Spleen (tissue), 11 donors: ENCODE measurements around the gene ERG. TPM values are rescaled to one million over a fixed set of nuclear protein-coding genes. Genes with fewer than 3 reads are reported as not detected.

Source experiments
- DNase-seq: peaks from one replicate; pipeline ENCODE4 v3.0.0-alpha.2; 2020
- H3K27ac ChIP-seq, 8 donors: fragments of 200-600 bp; sonication (generic) in 7 of 8; 1 replicate in 4 of 8; 2 replicates in 4 of 8; pipeline versions ENCODE4 v1.5.0 to v1.8.0; 2016 to 2021; ENCODE audit warnings: inconsistent platforms in 4 of 8, mild to moderate bottlenecking in 4 of 8, moderate library complexity in 1 of 8
- H3K27me3 ChIP-seq, 7 donors: fragments of 200-600 bp; sonication (generic) in 6 of 7; replicated peaks in 1 of 7; 1 replicate in 4 of 7; 2 replicates in 3 of 7; pipeline versions ENCODE4 v1.5.0 to v1.8.0; 2016 to 2021; ENCODE audit warnings: inconsistent platforms in 3 of 7, mild to moderate bottlenecking in 1 of 7
- H3K36me3 ChIP-seq, 6 donors: fragments of 200-600 bp; sonication (generic) in 5 of 6; 1 replicate in 4 of 6; 2 replicates in 2 of 6; pipeline versions ENCODE4 v1.5.0 to v1.8.0; 2016 to 2021; ENCODE audit warnings: inconsistent platforms in 2 of 6
- H3K4me1 ChIP-seq, 6 donors: fragments of 200-600 bp; sonication (generic) in 5 of 6; 1 replicate in 3 of 6; 2 replicates in 3 of 6; pipeline versions ENCODE4 v1.5.0 to v1.8.0; 2016 to 2021; ENCODE audit warnings: inconsistent platforms in 3 of 6
- H3K4me3 ChIP-seq, 8 donors: fragments of 200-600 bp; sonication (generic) in 7 of 8; 1 replicate in 4 of 8; 2 replicates in 4 of 8; pipeline versions ENCODE4 v1.5.0 to v1.8.0; 2016 to 2021; ENCODE audit warnings: inconsistent platforms in 4 of 8, mild to moderate bottlenecking in 4 of 8, moderate library complexity in 2 of 8
- H3K9me3 ChIP-seq, 8 donors: fragments of 200-600 bp; sonication (generic) in 7 of 8; 1 replicate in 4 of 8; 2 replicates in 4 of 8; pipeline versions ENCODE4 v1.5.0 to v1.8.0; 2016 to 2021; ENCODE audit warnings: inconsistent platforms in 4 of 8
- POLR2A ChIP-seq, 3 donors: fragments of 450-650 bp; IDR thresholded peaks; one replicate each; pipeline ENCODE4 v1.5.1; 2017; ENCODE audit warnings: antibody characterized with exemption in 3 of 3, mild to moderate bottlenecking in 1 of 3
- POLR2AphosphoS5 ChIP-seq, 3 donors: sonication (generic); formaldehyde crosslinking; IDR thresholded peaks; one replicate each; pipeline ENCODE4 v1.5.1; 2017; ENCODE audit warnings: antibody characterized with exemption in 3 of 3
- WGBS, 5 donors: extraction: QIAGEN DNeasy Blood & Tissue Kit in 3 of 5; methylation state at CpG; one replicate each; pipeline versions ENCODE4 v1.1.5 to v1.1.7; 2013 to 2018; 5-methylcytosine and 5-hydroxymethylcytosine counted together
- intact Hi-C: fragments of 100-400 bp; cut with DNase I; formaldehyde crosslinking; loops from one replicate; pipeline ENCODE4 v1.15.0; 2023; ENCODE audit warnings: low total_unique reads
- polyA plus RNA-seq, 3 donors: library from polyadenylated mRNA; stranded (reverse); fragments of 200-250 nt; gene quantifications; one replicate each; pipeline ENCODE4 v1.2.1, GENCODE V29; 2013
- total RNA-seq, 7 donors: library from RNA; depleted of rRNA in 3 of 7; stranded (reverse); fragments of >200 nt in 3 of 7; fragmentation: NEBNext Ultra II Directional in 4 of 7; extraction: Animal tissue kit (Norgen Biotek cat#: 25700) in 4 of 7; gene quantifications; one replicate each; pipeline versions ENCODE4 v1.1.0 to v1.2.1, GENCODE V29; 2016 to 2021
- TF ChIP-seq, protein P1 (sequence below), 11 experiments: fragments of 200-600 bp in 7 of 11; fragments of 450-650 bp in 4 of 11; sonication (generic) in 4 of 11; IDR thresholded peaks in 8 of 11; conservative IDR thresholded peaks in 3 of 11; 1 replicate in 7 of 11; 2 replicates in 4 of 11; pipeline versions ENCODE4 v1.4.0 to v1.8.0; 2016 to 2021; ENCODE audit warnings: antibody characterized with exemption in 11 of 11, inconsistent platforms in 4 of 11, mild to moderate bottlenecking in 1 of 11
- donor health status: healthy with polysubstance abuse.
- donor health status: DM: no; HTN: no; CAD: no; lungs with moderate emphysema.
- donor health status: DM: no; HTN: no; CAD: no.
- donor health status: Bipolar disorder and iron deficiency.
- donor health status: healthy.
- donor health status: DM: no; HTN: no; CAD: no.
- donor health status: DM: yes; HTN: yes; CAD: no.

The ERG gene
- total and polyA plus RNA-seq, 10 donors, result 7.3 to 93.8 (median 57.5) TPM

DNA sequence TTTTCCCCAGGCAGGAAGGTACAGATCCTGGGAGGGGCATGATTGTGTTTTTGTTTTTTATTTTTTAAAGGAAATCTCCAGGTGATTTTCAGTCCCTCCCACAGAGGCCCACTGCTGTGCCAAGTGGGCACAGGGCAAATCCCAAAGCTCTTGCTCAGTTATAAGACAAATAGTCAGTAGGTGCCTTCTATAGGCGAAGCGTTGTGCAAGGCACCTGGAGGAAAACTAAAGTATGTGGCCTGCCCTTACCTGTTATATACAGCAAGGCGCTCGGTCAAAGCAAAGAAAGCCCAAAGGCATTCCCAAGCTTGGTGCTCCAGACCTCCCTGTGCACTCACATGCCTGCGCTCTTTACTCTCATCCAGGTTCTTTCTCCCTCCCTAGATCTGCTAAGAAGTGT, 160.5 kb downstream of the ERG start:
- WGBS, 5 donors, result 87 to 100% (median 97%) methylated on average over 5 of the region's 5 CpGs
- TF ChIP-seq POLR2A (IDR thresholded peaks at IDR 0.05) (no peak), POLR2AphosphoS5 (IDR thresholded peaks at IDR 0.05) (no peak)
- TF ChIP-seq, protein P1, sequence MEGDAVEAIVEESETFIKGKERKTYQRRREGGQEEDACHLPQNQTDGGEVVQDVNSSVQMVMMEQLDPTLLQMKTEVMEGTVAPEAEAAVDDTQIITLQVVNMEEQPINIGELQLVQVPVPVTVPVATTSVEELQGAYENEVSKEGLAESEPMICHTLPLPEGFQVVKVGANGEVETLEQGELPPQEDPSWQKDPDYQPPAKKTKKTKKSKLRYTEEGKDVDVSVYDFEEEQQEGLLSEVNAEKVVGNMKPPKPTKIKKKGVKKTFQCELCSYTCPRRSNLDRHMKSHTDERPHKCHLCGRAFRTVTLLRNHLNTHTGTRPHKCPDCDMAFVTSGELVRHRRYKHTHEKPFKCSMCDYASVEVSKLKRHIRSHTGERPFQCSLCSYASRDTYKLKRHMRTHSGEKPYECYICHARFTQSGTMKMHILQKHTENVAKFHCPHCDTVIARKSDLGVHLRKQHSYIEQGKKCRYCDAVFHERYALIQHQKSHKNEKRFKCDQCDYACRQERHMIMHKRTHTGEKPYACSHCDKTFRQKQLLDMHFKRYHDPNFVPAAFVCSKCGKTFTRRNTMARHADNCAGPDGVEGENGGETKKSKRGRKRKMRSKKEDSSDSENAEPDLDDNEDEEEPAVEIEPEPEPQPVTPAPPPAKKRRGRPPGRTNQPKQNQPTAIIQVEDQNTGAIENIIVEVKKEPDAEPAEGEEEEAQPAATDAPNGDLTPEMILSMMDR (IDR thresholded peaks at IDR 0.05 in 8 of 11, conservative IDR thresholded peaks at IDR 0.05 in 3 of 11), result no peak
- DNase-seq, result no peak
- Histone ChIP-seq H3K27ac (no peak overlapping the region), H3K27me3 (peaks cover 0 to 4% (median 0%) of the 10 kb centered on the region in 7 donors), H3K4me3 (no peak overlapping the region), H3K36me3 (no peaks in the 10 kb centered on the region), H3K9me3 (no peaks in the 10 kb centered on the region), H3K4me1 (no peaks in the 10 kb centered on the region)
- intact Hi-C loops, result no loop called here

DNA sequence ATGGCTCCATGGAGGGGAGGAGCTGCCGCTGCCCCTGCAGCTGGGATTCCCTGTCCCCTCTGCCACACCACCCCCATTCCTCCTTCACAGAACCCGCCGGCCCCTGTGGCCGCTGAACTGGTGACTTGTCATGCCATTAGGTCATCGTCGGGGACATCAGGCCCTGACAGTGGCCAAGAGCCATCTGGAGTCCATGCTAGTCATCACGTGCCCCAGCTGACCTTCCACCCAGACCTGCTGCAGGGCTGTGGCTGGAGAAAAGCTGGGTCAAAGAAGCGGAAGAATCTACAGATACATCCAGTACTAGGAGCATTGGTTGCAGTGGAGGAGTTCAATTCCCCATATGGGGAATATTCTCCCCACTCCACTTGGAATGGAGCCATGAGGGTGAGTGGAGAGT, 163.4 kb downstream of the ERG start:
- no peak for TF ChIP-seq POLR2A (IDR thresholded peaks at IDR 0.05)
- no peak for TF ChIP-seq POLR2AphosphoS5 (IDR thresholded peaks at IDR 0.05)
- TF ChIP-seq, protein P1 (IDR thresholded peaks at IDR 0.05 in 8 of 11, conservative IDR thresholded peaks at IDR 0.05 in 3 of 11), result no peak
- H3K27me3 ChIP-seq, result no peaks in the 10 kb centered on the region
- no peak overlapping the region for H3K4me3 ChIP-seq
- H3K4me1 ChIP-seq, result no peaks in the 10 kb centered on the region
- 87 to 95% (median 93%) methylated on average over 7 to 8 of the region's 8 CpGs for WGBS, 5 donors
- H3K9me3 ChIP-seq, result no peaks in the 10 kb centered on the region
- H3K36me3 ChIP-seq, result no peaks in the 10 kb centered on the region
- no peak overlapping the region for H3K27ac ChIP-seq
- DNase-seq, result no peak
- intact Hi-C loops, result no loop called here

DNA sequence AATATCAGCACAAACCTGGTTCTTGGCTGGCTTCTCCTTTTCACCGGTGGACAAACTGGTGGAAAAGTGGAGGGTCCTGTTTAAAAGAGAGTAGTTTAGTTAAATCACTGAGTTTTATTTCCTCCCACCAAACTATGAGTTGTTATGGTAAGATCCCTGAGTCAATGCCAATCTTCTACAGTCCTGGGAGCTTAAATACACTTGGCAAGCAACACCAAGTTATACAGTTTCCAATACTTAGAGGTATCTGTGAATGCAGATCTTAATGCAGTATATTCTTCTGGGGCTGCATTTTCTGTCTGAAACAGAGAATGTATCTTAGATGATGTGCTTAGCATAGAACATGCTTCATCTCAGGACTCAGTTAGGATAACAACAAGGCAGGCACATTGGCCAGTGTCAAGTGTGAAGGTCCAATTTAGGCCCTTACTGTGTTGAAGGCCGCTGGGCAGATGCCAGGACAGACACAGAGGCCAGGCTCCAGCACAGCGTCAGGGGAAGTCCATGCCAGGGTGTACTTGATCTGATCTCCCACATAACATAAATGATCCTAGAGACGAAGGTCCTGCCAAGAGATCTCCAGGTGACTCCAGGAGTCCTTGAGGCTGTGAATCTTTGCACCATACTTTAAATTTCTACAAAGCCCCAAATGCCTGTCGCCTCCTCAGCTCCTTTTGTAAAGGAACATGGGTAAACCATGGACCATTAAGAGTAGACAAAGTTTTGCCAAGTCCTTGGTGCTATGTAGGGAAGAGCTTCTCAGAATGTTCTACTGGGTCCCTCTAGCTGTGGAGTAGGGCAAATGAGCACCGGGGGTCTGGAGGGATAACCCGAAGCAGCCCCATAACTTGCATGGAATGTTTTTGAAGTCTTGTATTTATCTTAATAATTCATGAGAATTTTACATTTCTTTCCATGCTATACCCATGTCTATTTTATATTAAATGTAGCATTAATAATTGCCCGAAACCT, 164.7 kb downstream of the ERG start:
- Histone ChIP-seq H3K4me3 (no peak overlapping the region), H3K9me3 (no peaks in the 10 kb centered on the region), H3K27ac (no peak overlapping the region), H3K36me3 (no peaks in the 10 kb centered on the region), H3K4me1 (no peaks in the 10 kb centered on the region), H3K27me3 (no peaks in the 10 kb centered on the region)
- no peak for DNase-seq
- intact Hi-C loops, result no loop called here
- TF ChIP-seq POLR2A (IDR thresholded peaks at IDR 0.05) (no peak), POLR2AphosphoS5 (IDR thresholded peaks at IDR 0.05) (no peak)
- TF ChIP-seq, protein P1 (IDR thresholded peaks at IDR 0.05 in 8 of 11, conservative IDR thresholded peaks at IDR 0.05 in 3 of 11), result no peak
- 69 to 80% (median 78%) methylated on average over 7 to 8 of the region's 8 CpGs for WGBS, 5 donors

DNA sequence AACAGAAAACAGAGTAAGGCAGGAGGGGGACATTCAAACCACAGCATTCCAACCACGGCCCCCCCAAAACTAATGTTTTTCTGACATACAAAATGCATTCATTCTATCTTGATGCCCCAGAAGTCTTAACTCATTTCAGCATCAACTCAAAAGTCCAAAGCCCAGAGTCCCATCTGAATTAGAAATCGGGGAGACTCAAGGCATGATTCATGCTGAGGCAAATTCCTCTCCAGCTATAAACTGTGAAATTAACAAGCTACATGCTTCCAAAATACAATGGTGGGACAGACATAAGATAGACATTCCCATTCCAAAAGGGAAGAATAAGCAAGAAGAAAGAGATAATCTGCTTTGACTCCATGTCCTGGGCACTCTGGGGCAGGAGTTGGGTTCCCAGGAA, 167.6 kb downstream of the ERG start:
- WGBS, 5 donors, result 76 to 95% (median 91%) methylated on average over 2 of the region's 2 CpGs
- Histone ChIP-seq H3K27me3 (peaks cover 0 to 8% (median 0%) of the 10 kb centered on the region in 7 donors), H3K36me3 (no peaks in the 10 kb centered on the region), H3K9me3 (no peaks in the 10 kb centered on the region), H3K27ac (no peak overlapping the region), H3K4me3 (no peak overlapping the region), H3K4me1 (peaks cover 0 to 7% (median 0%) of the 10 kb centered on the region in 6 donors)
- intact Hi-C loops, result no loop called here
- no peak for TF ChIP-seq POLR2A (IDR thresholded peaks at IDR 0.05)
- TF ChIP-seq, protein P1 (IDR thresholded peaks at IDR 0.05 in 8 of 11, conservative IDR thresholded peaks at IDR 0.05 in 3 of 11), result no peak
- no peak for TF ChIP-seq POLR2AphosphoS5 (IDR thresholded peaks at IDR 0.05)
- DNase-seq, result no peak
